MM.1S (cell line): ENCODE data around the gene MTCL1.

Source experiments
- DNase-seq: peaks from one replicate; pipeline ENCODE4 v3.0.0-alpha.2; 2015
- H2AFZ ChIP-seq: fragments of 300-600 bp; sonication (generic); 2 replicates; pipeline ENCODE4 v1.6.0; 2016; ENCODE audit warnings: antibody characterized with exemption, low read length
- H3F3A ChIP-seq: fragments of 300-600 bp; sonication (generic); 2 replicates; pipeline ENCODE4 v1.6.1; 2016; ENCODE audit warnings: mild to moderate bottlenecking, antibody characterized with exemption, low read length, moderate library complexity, mixed read lengths; ENCODE audit not compliant: insufficient read depth
- H3K27ac ChIP-seq: fragments of 300-600 bp; sonication (generic); 2 replicates; pipeline ENCODE4 v1.5.1; 2016; ENCODE audit warnings: mild to moderate bottlenecking, low read length
- H3K27me3 ChIP-seq: fragments of 300-600 bp; sonication (generic); replicated peaks from 2 replicates; pipeline ENCODE4 v1.6.0; 2016; ENCODE audit warnings: low read length; ENCODE audit not compliant: insufficient read depth
- H3K36me3 ChIP-seq: fragments of 300-600 bp; sonication (generic); replicated peaks from 2 replicates; pipeline ENCODE4 v1.6.1; 2016; ENCODE audit warnings: mild to moderate bottlenecking, low read length, mixed read lengths; ENCODE audit not compliant: insufficient read depth
- H3K4me1 ChIP-seq: fragments of 300-600 bp; sonication (generic); 2 replicates; pipeline ENCODE4 v1.6.1; 2016; ENCODE audit warnings: low read length, mixed read lengths
- H3K4me2 ChIP-seq: fragments of 300-600 bp; sonication (generic); 2 replicates; pipeline ENCODE4 v1.6.0; 2016; ENCODE audit warnings: low read depth, low read length
- H3K4me3 ChIP-seq: fragments of 300-600 bp; sonication (generic); 2 replicates; pipeline ENCODE4 v1.5.1; 2016; ENCODE audit warnings: low read length, mixed read lengths
- H3K79me2 ChIP-seq: fragments of 300-600 bp; sonication (generic); 2 replicates; pipeline ENCODE4 v1.6.1; 2016; ENCODE audit warnings: mixed run types, low read length, mixed read lengths
- H3K9ac ChIP-seq: fragments of 300-600 bp; sonication (generic); 2 replicates; pipeline ENCODE4 v1.6.1; 2016; ENCODE audit warnings: low read length, mixed read lengths
- H3K9me2 ChIP-seq: fragments of 300-600 bp; sonication (generic); replicated peaks from 2 replicates; pipeline ENCODE4 v1.6.1; 2016; ENCODE audit warnings: mild to moderate bottlenecking, low read length, mixed read lengths; ENCODE audit not compliant: insufficient read depth
- H3K9me3 ChIP-seq: fragments of 300-600 bp; sonication (generic); replicated peaks from 2 replicates; pipeline ENCODE4 v1.6.1; 2016; ENCODE audit warnings: mild to moderate bottlenecking, low read length, mixed read lengths; ENCODE audit not compliant: insufficient read depth
- H4K20me1 ChIP-seq: fragments of 300-600 bp; sonication (generic); 2 replicates; pipeline ENCODE4 v1.6.1; 2016; ENCODE audit warnings: mild to moderate bottlenecking, low read length, moderate library complexity, mixed read lengths; ENCODE audit not compliant: insufficient read depth
- CTCF ChIP-seq: fragments of 300-600 bp; sonication (generic); IDR thresholded peaks from 2 replicates; pipeline ENCODE4 v1.5.1; 2016; ENCODE audit warnings: antibody characterized with exemption, low read length, mixed read lengths
- EZH2 ChIP-seq: fragments of 300-600 bp; sonication (generic); optimal IDR thresholded peaks from 2 replicates; pipeline ENCODE3; 2017; ENCODE audit warnings: low read depth, mild to moderate bottlenecking, antibody characterized with exemption, low read length, mixed read lengths
- EZH2phosphoT487 ChIP-seq: fragments of 300-600 bp; sonication (generic); IDR thresholded peaks from 2 replicates; pipeline ENCODE4 v1.6.1; 2018; ENCODE audit warnings: antibody characterized with exemption, low read length

The MTCL1 gene

GRCh38 chr18:8668381-8668780 is 37.0 kb upstream of the MTCL1 start:
- Histone ChIP-seq H3K27me3 (no peaks in the 10 kb centered on the region), H3K27ac (no peak overlapping the region), H3K79me2 (no peaks in the 10 kb centered on the region), H3K4me1 (peaks cover 9% of the 10 kb centered on the region), H3K9ac (no peak overlapping the region), H3K9me2 (no peaks in the 10 kb centered on the region), H3K9me3 (no peaks in the 10 kb centered on the region), H3K4me2 (no peak overlapping the region), H4K20me1 (no peaks in the 10 kb centered on the region), H3K36me3 (no peaks in the 10 kb centered on the region), H3K4me3 (no peak overlapping the region), H2AFZ (no peak overlapping the region), H3F3A (peaks cover 9% of the 10 kb centered on the region)
- DNase-seq, result no peak
- no peak for TF ChIP-seq EZH2

GRCh38 chr18:8669571-8669970 is 35.8 kb upstream of the MTCL1 start:
- Histone ChIP-seq H3K9me3 (no peaks in the 10 kb centered on the region), H3K4me2 (no peak overlapping the region), H3K36me3 (no peaks in the 10 kb centered on the region), H3K9ac (no peak overlapping the region), H3K27ac (no peak overlapping the region), H3K9me2 (no peaks in the 10 kb centered on the region), H3K27me3 (no peaks in the 10 kb centered on the region), H3K79me2 (no peaks in the 10 kb centered on the region), H2AFZ (no peak overlapping the region), H3F3A (peaks cover 21% of the 10 kb centered on the region), H4K20me1 (no peaks in the 10 kb centered on the region), H3K4me1 (peaks cover 13% of the 10 kb centered on the region), H3K4me3 (no peak overlapping the region)
- no peak for DNase-seq
- TF ChIP-seq EZH2, result no peak
- TF ChIP-seq CTCF, result no peak
- TF ChIP-seq EZH2phosphoT487, result no peak

GRCh38 chr18:8673256-8674209 is 31.8 kb upstream of the MTCL1 start:
- Histone ChIP-seq H3K9me3 (no peaks in the 10 kb centered on the region), H2AFZ (peak overlapping the region; percentile 47), H3K9me2 (no peaks in the 10 kb centered on the region), H3K27ac (peak overlapping the region; percentile 81), H3F3A (peaks cover 24% of the 10 kb centered on the region), H3K79me2 (no peaks in the 10 kb centered on the region), H4K20me1 (no peaks in the 10 kb centered on the region), H3K4me1 (peaks cover 17% of the 10 kb centered on the region), H3K36me3 (no peaks in the 10 kb centered on the region), H3K9ac (peak overlapping the region; percentile 44; the same call in 1 of the 2 replicates), H3K27me3 (no peaks in the 10 kb centered on the region), H3K4me3 (peak overlapping the region; percentile 59), H3K4me2 (peak overlapping the region; percentile 51)
- TF ChIP-seq EZH2 (no peak), EZH2phosphoT487 (no peak), CTCF (no peak)
- DNase-seq, result peak; percentile 90

- H3K4me2 ChIP-seq, result peak overlapping the region; percentile 51
- no peaks in the 10 kb centered on the region for H4K20me1 ChIP-seq
- H3K9ac ChIP-seq, result no peak overlapping the region
- H3K4me1 ChIP-seq, result peaks cover 17% of the 10 kb centered on the region
- no peak for TF ChIP-seq CTCF
- TF ChIP-seq EZH2, result no peak
- no peak for TF ChIP-seq EZH2phosphoT487
- H2AFZ ChIP-seq, result no peak overlapping the region
- no peaks in the 10 kb centered on the region for H3K9me3 ChIP-seq
- H3K36me3 ChIP-seq, result no peaks in the 10 kb centered on the region
- no peaks in the 10 kb centered on the region for H3K9me2 ChIP-seq
- no peaks in the 10 kb centered on the region for H3K27me3 ChIP-seq
- peaks cover 24% of the 10 kb centered on the region for H3F3A ChIP-seq
- no peaks in the 10 kb centered on the region for H3K79me2 ChIP-seq
- no peak overlapping the region for H3K4me3 ChIP-seq
- no peak overlapping the region for H3K27ac ChIP-seq
- DNase-seq, result no peak
Measured at GRCh38 chr18:8675057-8675456, 30.3 kb upstream of the MTCL1 start.
